ENCODE results near the gene SLC34A1. TPM values are rescaled to one million over a fixed set of nuclear protein-coding genes. Genes with fewer than 3 reads are reported as not detected.

SLC34A1 gene
- total RNA-seq, 1 donor from 2014 or later: not detected

- peaks cover 23% of the 10 kb centered on the region for H3K4me1 Mint-ChIP-seq (ENCODE audit: low read depth, unreplicated experiment)
- Histone ChIP-seq H3K27me3 (ENCODE audit: insufficient read depth, low read length) (peaks cover 6% of the 10 kb centered on the region), H4K20me1 (ENCODE audit: insufficient read depth, low read length) (peaks cover 17% of the 10 kb centered on the region)
These were observed 8.5 kb downstream of the SLC34A1 start for GRCh38 chr5:177392765-177393164.

GRCh38 chr5:177393206-177393765 is 9.1 kb downstream of the SLC34A1 start:
- Mint-ChIP-seq H3K9me3 (ENCODE audit: unreplicated experiment) (peaks cover 1% of the 10 kb centered on the region), H3K4me3 (ENCODE audit: unreplicated experiment) (no peak overlapping the region), H3K27ac (ENCODE audit: unreplicated experiment) (no peak overlapping the region), H3K4me1 (ENCODE audit: low read depth, unreplicated experiment) (peaks cover 22% of the 10 kb centered on the region), H3K36me3 (ENCODE audit: low read depth, unreplicated experiment) (no peaks in the 10 kb centered on the region), H3K27me3 (ENCODE audit: low read depth, unreplicated experiment) (peaks cover 40% of the 10 kb centered on the region)
- Histone ChIP-seq H3K4me1 (ENCODE audit: insufficient read depth, low read length) (peaks cover 19% of the 10 kb centered on the region), H3K79me2 (ENCODE audit: insufficient read depth, low read length) (no peaks in the 10 kb centered on the region), H3K36me3 (ENCODE audit: insufficient read depth, low read length) (no peaks in the 10 kb centered on the region), H3K27ac (ENCODE audit: low read depth, low read length) (no peak overlapping the region), H3K4me3 (ENCODE audit: insufficient read depth, low read depth, low read length) (no peak overlapping the region), H3K9me3 (ENCODE audit: insufficient read depth, low read depth, low read length) (no peaks in the 10 kb centered on the region), H2AFZ (ENCODE audit: low read depth, low read length) (no peak overlapping the region), H3K9ac (ENCODE audit: low read length) (no peak overlapping the region), H4K20me1 (ENCODE audit: insufficient read depth, low read length) (peaks cover 17% of the 10 kb centered on the region), H3K27me3 (ENCODE audit: insufficient read depth, low read length) (peaks cover 6% of the 10 kb centered on the region), H3K4me2 (ENCODE audit: low read length) (no peak overlapping the region)
- no peak for FAIRE-seq
- TF ChIP-seq CTCF (IDR thresholded peaks at IDR 0.05; ENCODE audit: insufficient read depth, low read depth, low read length) (no peak), EZH2 (IDR thresholded peaks at IDR 0.05; ENCODE audit: insufficient read depth, low read length) (no peak)
- DNase-seq (ENCODE audit: low read depth): no peak

More at GRCh38 chr5:177392765-177393164, 8.5 kb downstream of the SLC34A1 start:
- DNase-seq (ENCODE audit: low read depth) (no peak), FAIRE-seq (no peak)
- Histone ChIP-seq H3K36me3 (ENCODE audit: insufficient read depth, low read length) (no peaks in the 10 kb centered on the region), H3K79me2 (ENCODE audit: insufficient read depth, low read length) (no peaks in the 10 kb centered on the region), H3K9ac (ENCODE audit: low read length) (no peak overlapping the region), H3K4me2 (ENCODE audit: low read length) (no peak overlapping the region), H3K27ac (ENCODE audit: low read depth, low read length) (no peak overlapping the region), H3K4me1 (ENCODE audit: insufficient read depth, low read length) (peaks cover 19% of the 10 kb centered on the region), H2AFZ (ENCODE audit: low read depth, low read length) (no peak overlapping the region), H3K9me3 (ENCODE audit: insufficient read depth, low read depth, low read length) (no peaks in the 10 kb centered on the region), H3K4me3 (ENCODE audit: insufficient read depth, low read depth, low read length) (no peak overlapping the region)
- H3K36me3 Mint-ChIP-seq (ENCODE audit: low read depth, unreplicated experiment): no peaks in the 10 kb centered on the region
- TF ChIP-seq CTCF (IDR thresholded peaks at IDR 0.05; ENCODE audit: insufficient read depth, low read depth, low read length) (no peak), EZH2 (IDR thresholded peaks at IDR 0.05; ENCODE audit: insufficient read depth, low read length) (no peak)
- H3K9me3 Mint-ChIP-seq (ENCODE audit: unreplicated experiment): peaks cover 1% of the 10 kb centered on the region
- H3K27ac Mint-ChIP-seq (ENCODE audit: unreplicated experiment): no peak overlapping the region
- no peak overlapping the region for H3K4me3 Mint-ChIP-seq (ENCODE audit: unreplicated experiment)
- H3K27me3 Mint-ChIP-seq (ENCODE audit: low read depth, unreplicated experiment): peaks cover 42% of the 10 kb centered on the region

- Mint-ChIP-seq H3K4me3 (ENCODE audit: unreplicated experiment) (no peak overlapping the region), H3K27ac (ENCODE audit: unreplicated experiment) (no peak overlapping the region), H3K9me3 (ENCODE audit: unreplicated experiment) (no peaks in the 10 kb centered on the region), H3K36me3 (ENCODE audit: low read depth, unreplicated experiment) (no peaks in the 10 kb centered on the region), H3K4me1 (ENCODE audit: low read depth, unreplicated experiment) (peaks cover 15% of the 10 kb centered on the region), H3K27me3 (ENCODE audit: low read depth, unreplicated experiment) (peaks cover 44% of the 10 kb centered on the region)
- no peak overlapping the region for H3K4me2 ChIP-seq (ENCODE audit: low read length)
- no peaks in the 10 kb centered on the region for H3K79me2 ChIP-seq (ENCODE audit: insufficient read depth, low read length)
- no peaks in the 10 kb centered on the region for H3K9me3 ChIP-seq (ENCODE audit: insufficient read depth, low read depth, low read length)
- H3K27ac ChIP-seq (ENCODE audit: low read depth, low read length): no peak overlapping the region
- H3K4me1 ChIP-seq (ENCODE audit: insufficient read depth, low read length): peaks cover 13% of the 10 kb centered on the region
- no peak for DNase-seq (ENCODE audit: low read depth)
- H3K9ac ChIP-seq (ENCODE audit: low read length): no peak overlapping the region
- no peak overlapping the region for H3K4me3 ChIP-seq (ENCODE audit: insufficient read depth, low read depth, low read length)
- TF ChIP-seq CTCF (IDR thresholded peaks at IDR 0.05; ENCODE audit: insufficient read depth, low read depth, low read length) (no peak), EZH2 (IDR thresholded peaks at IDR 0.05; ENCODE audit: insufficient read depth, low read length) (no peak)
- H2AFZ ChIP-seq (ENCODE audit: low read depth, low read length): no peak overlapping the region
- FAIRE-seq: no peak
- peaks cover 11% of the 10 kb centered on the region for H4K20me1 ChIP-seq (ENCODE audit: insufficient read depth, low read length)
- peaks cover 6% of the 10 kb centered on the region for H3K27me3 ChIP-seq (ENCODE audit: insufficient read depth, low read length)
- H3K36me3 ChIP-seq (ENCODE audit: insufficient read depth, low read length): no peaks in the 10 kb centered on the region
These were observed 9.8 kb downstream of the SLC34A1 start for GRCh38 chr5:177393990-177394389.

Data from astrocyte (in vitro differentiated cells and primary cell).